OCI-LY1 (cell line): ENCODE data around the gene ABL2.

Experiments
- H2AFZ ChIP-seq: fragments of 200-600 bp; sonication (generic), shearing (Covaris generic); 2 replicates; pipeline ENCODE4 v1.6.0; 2014; ENCODE audit warnings: antibody characterized with exemption, mild to moderate bottlenecking, low read length
- H3F3A ChIP-seq: fragments of 200-600 bp; sonication (generic), shearing (Covaris generic); 2 replicates; pipeline ENCODE4 v1.6.0; 2014; ENCODE audit warnings: mild to moderate bottlenecking, antibody characterized with exemption, low read length, moderate library complexity; ENCODE audit not compliant: insufficient read depth
- H3K27ac ChIP-seq: fragments of 200-600 bp; sonication (generic); 2 replicates; pipeline ENCODE4 v1.5.1; 2014; ENCODE audit warnings: low read length, mixed run types, mild to moderate bottlenecking, low read depth; ENCODE audit not compliant: poor library complexity, severe bottlenecking
- H3K27me3 ChIP-seq: fragments of 200-600 bp; sonication (generic); 2 replicates; pipeline ENCODE4 v1.6.0; 2014; ENCODE audit warnings: antibody characterized with exemption, mild to moderate bottlenecking, low read length, moderate library complexity; ENCODE audit not compliant: insufficient read depth
- H3K36me3 ChIP-seq: fragments of 200-600 bp; sonication (generic); 2 replicates; pipeline ENCODE4 v1.6.1; 2014; ENCODE audit warnings: mild to moderate bottlenecking, antibody characterized with exemption, low read length, moderate library complexity, mixed read lengths; ENCODE audit not compliant: insufficient read depth
- H3K4me1 ChIP-seq: fragments of 200-600 bp; sonication (generic); 2 replicates; pipeline ENCODE4 v1.5.1; 2014; ENCODE audit warnings: mild to moderate bottlenecking, low read length, moderate library complexity; ENCODE audit not compliant: insufficient read depth, severe bottlenecking
- H3K4me2 ChIP-seq: fragments of 200-600 bp; sonication (generic), shearing (Covaris generic); 2 replicates; pipeline ENCODE4 v1.6.1; 2014; ENCODE audit warnings: low read length
- H3K4me3 ChIP-seq: fragments of 200-600 bp; sonication (generic); 2 replicates; pipeline ENCODE4 v1.5.1; 2014; ENCODE audit warnings: low read length, low read depth, mild to moderate bottlenecking, mixed read lengths; ENCODE audit not compliant: poor library complexity, severe bottlenecking
- H3K79me2 ChIP-seq: fragments of 200-600 bp; shearing (Covaris generic); 2 replicates; pipeline ENCODE4 v1.6.1; 2016; ENCODE audit warnings: mixed run types, low read length, mixed read lengths; ENCODE audit not compliant: insufficient read depth
- H3K9ac ChIP-seq: fragments of 200-600 bp; sonication (generic), shearing (Covaris generic); 2 replicates; pipeline ENCODE4 v1.6.1; 2014; ENCODE audit warnings: mild to moderate bottlenecking, low read length, mixed read lengths
- H3K9me2 ChIP-seq: fragments of 200-600 bp; sonication (generic), shearing (Covaris generic); 2 replicates; pipeline ENCODE4 v1.6.1; 2014; ENCODE audit warnings: low read depth, mild to moderate bottlenecking, low read length, mixed read lengths
- H3K9me3 ChIP-seq: fragments of 200-600 bp; shearing (Covaris generic); 2 replicates; pipeline ENCODE4 v1.6.1; 2014; ENCODE audit warnings: low read length, mixed read lengths
- H4K20me1 ChIP-seq: fragments of 200-600 bp; sonication (generic), shearing (Covaris generic); 2 replicates; pipeline ENCODE4 v1.6.0; 2016; ENCODE audit warnings: mild to moderate bottlenecking, low read length; ENCODE audit not compliant: insufficient read depth
- CTCF ChIP-seq: fragments of 200-600 bp; sonication (generic), shearing (Covaris generic); IDR thresholded peaks from 2 replicates; pipeline ENCODE4 v1.5.1; 2017; ENCODE audit warnings: mild to moderate bottlenecking, antibody characterized with exemption, low read length, moderate library complexity, mixed read lengths
- EZH2 ChIP-seq: fragments of 200-600 bp; sonication (generic), shearing (Covaris generic); IDR thresholded peaks from 2 replicates; pipeline ENCODE4 v1.8.0; 2017; ENCODE audit warnings: borderline replicate concordance, mixed run types, mild to moderate bottlenecking, antibody characterized with exemption, low read length, moderate library complexity, mixed read lengths

The ABL2 gene

DNA sequence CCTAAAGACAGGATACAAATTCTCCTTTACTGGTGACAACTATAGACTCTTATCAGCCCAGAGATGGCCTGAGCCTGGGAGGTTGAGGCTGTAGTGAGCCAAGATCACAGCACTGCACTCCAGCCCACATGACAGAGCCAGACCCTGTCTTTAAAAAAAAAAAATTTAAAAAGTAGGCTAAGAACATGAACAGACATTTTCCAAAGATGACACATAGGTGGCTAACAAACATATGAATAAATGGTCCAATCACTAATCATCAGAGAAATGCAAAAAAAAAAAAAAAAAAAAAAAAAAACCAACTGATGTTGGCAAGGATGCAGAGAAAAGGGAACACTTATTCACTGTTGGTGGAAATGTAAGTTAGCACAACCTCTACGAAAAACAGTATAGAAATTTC is 82.6 kb downstream of the ABL2 start:
- H2AFZ ChIP-seq = no peak overlapping the region
- H3K36me3 ChIP-seq = no peaks in the 10 kb centered on the region
- no peaks in the 10 kb centered on the region for H3K27me3 ChIP-seq
- no peaks in the 10 kb centered on the region for H3F3A ChIP-seq
- H4K20me1 ChIP-seq = no peaks in the 10 kb centered on the region
- TF ChIP-seq CTCF (no peak), EZH2 (no peak)
- no peaks in the 10 kb centered on the region for H3K9me2 ChIP-seq
- no peak overlapping the region for H3K4me2 ChIP-seq
- no peaks in the 10 kb centered on the region for H3K79me2 ChIP-seq
- H3K9ac ChIP-seq = no peak overlapping the region
- H3K4me3 ChIP-seq = no peak overlapping the region
- H3K27ac ChIP-seq = no peak overlapping the region
- peaks cover 14% of the 10 kb centered on the region for H3K4me1 ChIP-seq
- H3K9me3 ChIP-seq = no peaks in the 10 kb centered on the region

DNA sequence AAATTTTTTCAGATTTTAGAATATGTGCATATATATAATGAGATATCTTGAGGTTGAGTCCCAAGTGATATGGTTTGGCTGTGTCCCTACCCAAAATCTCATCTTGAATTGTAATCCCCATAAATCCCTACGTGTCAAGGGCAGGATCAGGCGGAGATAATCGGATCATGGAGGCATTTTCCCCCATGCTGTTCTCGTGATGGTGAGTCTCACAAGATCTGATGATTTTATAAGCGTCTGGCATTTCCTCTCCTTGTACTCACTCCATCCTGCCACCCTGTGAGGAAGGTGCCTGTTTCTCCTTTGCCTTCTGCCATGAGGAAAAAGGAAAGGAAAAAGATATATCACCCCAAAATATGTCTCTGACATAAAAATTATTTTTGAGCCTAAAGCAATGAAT is 83.0 kb downstream of the ABL2 start:
- no peak overlapping the region for H3K9ac ChIP-seq

GRCh38 chr1:179145521-179145920 is 84.0 kb downstream of the ABL2 start:
- TF ChIP-seq CTCF (no peak), EZH2 (no peak)
- Histone ChIP-seq H2AFZ (no peak overlapping the region), H3F3A (no peaks in the 10 kb centered on the region), H3K36me3 (no peaks in the 10 kb centered on the region), H4K20me1 (no peaks in the 10 kb centered on the region), H3K9ac (no peak overlapping the region), H3K4me3 (no peak overlapping the region), H3K79me2 (no peaks in the 10 kb centered on the region), H3K27me3 (no peaks in the 10 kb centered on the region), H3K9me3 (no peaks in the 10 kb centered on the region), H3K27ac (no peak overlapping the region), H3K9me2 (no peaks in the 10 kb centered on the region), H3K4me2 (no peak overlapping the region), H3K4me1 (peaks cover 17% of the 10 kb centered on the region)

More for the DNA sequence above, 83.0 kb downstream of the ABL2 start:
- Histone ChIP-seq H3K4me2 (no peak overlapping the region), H2AFZ (no peak overlapping the region), H3K27ac (no peak overlapping the region), H3K4me1 (peaks cover 14% of the 10 kb centered on the region), H3K36me3 (no peaks in the 10 kb centered on the region), H3F3A (no peaks in the 10 kb centered on the region), H4K20me1 (no peaks in the 10 kb centered on the region), H3K27me3 (no peaks in the 10 kb centered on the region), H3K79me2 (no peaks in the 10 kb centered on the region), H3K9me3 (no peaks in the 10 kb centered on the region), H3K4me3 (no peak overlapping the region), H3K9me2 (no peaks in the 10 kb centered on the region)
- TF ChIP-seq EZH2 (no peak), CTCF (no peak)
